ENCODE results near the gene PRCD. TPM values are rescaled to one million over a fixed set of nuclear protein-coding genes. Genes with fewer than 3 reads are reported as not detected.
"Not testable (repeated sequence)": the region's sequence is repeated elsewhere in the genome, so short reads cannot be mapped to it uniquely, and the experiment has no call there.

Gene PRCD
- total RNA-seq, 8 experiments from 2014 or later = 0.97 to 9.9 (median 4.1) TPM

DNA sequence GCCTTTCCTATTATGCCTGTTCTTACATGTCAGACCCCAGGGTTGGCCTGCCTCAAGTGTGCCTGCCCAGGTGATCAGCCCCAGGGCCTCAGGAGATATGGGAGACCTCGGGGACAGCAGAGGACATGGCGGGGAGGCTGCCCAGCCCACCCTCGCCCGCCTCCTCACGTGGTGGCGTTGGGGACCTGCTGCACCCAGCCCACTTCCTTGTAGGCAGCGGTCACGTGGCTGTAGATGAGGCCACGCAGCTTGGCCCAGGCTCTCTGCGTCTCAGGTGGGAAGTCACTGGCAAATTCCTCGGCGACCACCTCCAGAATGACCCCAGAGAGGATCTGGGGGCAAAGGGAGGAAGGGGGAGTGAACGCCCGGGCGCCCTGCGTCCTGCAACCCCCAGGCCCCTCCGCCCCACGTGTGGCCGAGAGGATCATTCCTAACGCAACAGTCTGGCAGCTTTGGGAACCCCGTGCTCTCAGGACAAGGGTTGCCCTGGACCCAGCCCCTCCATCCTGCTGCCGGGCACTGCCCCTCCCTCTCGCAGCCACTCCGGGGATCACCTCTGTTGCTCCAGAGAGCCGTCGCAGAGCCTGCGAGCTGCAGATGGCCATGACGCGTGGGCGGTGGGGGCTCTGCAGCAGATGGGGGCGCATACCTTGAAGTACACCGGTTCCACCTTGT lies 8.9 kb upstream of the PRCD start:
- in situ Hi-C loops (cut with MboI; ENCODE audit: low pct_unique_long_range_greater_than_20kb in 2 of 9, low sequenced_read_pairs in 9 of 9, unreplicated experiment in 9 of 9) = loop anchor here in 2 of 9 experiments (25.0 kb wide), 1 partner anchor 181 kb away; the partner anchor contains the start of gene MXRA7 (in 2 of the 2)
- Histone ChIP-seq H3K4me3 (no peak overlapping the region), H3K27ac (no peak overlapping the region), H3K4me1 (replicated peaks in 1 of 2) (peaks cover 29 to 37% of the 10 kb centered on the region in 2 donors)
- 100% methylated on average over 6 of the region's 32 CpGs; no CpG with 5 or more reads in 9 of the 10 experiments for WGBS, 10 experiments
- no peak for ATAC-seq (replicated peaks in 6 of 8)

DNA sequence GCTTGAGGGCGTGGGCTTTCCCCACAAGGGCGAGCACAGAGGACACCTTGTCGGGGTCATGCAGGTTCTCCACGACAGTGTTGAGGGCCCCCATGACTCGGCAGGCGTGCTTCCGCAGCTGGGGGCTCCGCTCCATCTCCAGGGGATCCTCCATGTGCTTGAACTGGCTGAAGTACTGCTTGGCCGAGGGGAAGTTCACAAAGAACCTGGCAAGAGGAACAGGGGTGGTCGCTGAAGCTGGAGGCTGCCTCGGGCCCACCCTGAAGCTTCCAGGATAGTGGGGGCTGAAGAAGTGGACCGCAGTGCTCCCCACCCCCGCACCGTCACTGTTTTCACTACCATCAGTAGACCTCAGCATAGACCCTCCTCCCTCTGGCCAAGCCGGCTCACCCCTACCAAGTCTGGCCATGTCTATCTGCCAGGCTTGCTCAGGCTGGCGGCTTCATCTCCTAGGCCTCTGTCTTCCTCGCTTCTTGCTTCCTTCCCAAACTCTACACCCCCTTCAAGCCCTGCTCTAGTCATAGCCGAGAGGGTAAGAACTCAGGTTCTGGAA lies 8.3 kb upstream of the PRCD start:
- ATAC-seq (replicated peaks in 6 of 8) = no peak
- in situ Hi-C loops (cut with MboI; ENCODE audit: low pct_unique_long_range_greater_than_20kb in 2 of 9, low sequenced_read_pairs in 9 of 9, unreplicated experiment in 9 of 9) = loop anchor here in 2 of 9 experiments (25.0 kb wide), 1 partner anchor 181 kb away; the partner anchor contains the start of gene MXRA7 (in 2 of the 2)
- WGBS, 10 experiments = 73 to 100% (median 90%) methylated on average over 1 to 6 of the region's 18 CpGs; no CpG with 5 or more reads in 4 of the 10 experiments
- H3K27ac ChIP-seq = no peak overlapping the region
- peaks cover 29 to 37% of the 10 kb centered on the region in 2 donors for H3K4me1 ChIP-seq (replicated peaks in 1 of 2)
- no peak overlapping the region for H3K4me3 ChIP-seq

DNA sequence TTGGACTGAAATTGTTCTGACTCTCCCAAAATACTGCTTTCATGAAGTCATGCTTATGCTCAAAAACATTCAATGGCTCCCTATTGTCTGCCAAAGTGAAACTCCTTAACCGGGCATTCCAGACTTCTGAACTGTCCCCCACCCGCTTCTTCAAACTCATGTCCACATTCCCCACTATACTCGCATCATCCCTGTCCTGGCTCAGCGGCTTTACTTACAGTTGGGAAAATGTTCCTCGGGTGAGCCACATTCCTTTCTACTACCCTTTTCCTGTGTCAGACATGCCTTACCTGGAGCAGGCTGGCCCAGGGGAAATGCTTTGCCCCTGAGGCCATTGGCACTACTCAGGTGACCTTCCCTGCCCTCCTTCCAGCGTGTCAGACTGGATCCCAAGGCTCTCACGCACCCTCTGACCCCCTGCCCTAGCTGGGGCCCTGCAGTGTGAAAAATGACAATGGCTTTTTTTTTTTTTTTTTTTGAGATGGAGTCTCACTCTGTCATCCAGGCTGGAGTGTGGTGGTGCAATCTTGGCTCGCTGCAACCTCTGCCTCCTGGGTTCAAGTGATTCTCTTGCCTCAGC lies 7.7 kb upstream of the PRCD start:
- H3K4me3 ChIP-seq = no peak overlapping the region
- peaks cover 29 to 36% of the 10 kb centered on the region in 2 donors for H3K4me1 ChIP-seq (replicated peaks in 1 of 2)
- ATAC-seq (replicated peaks in 6 of 8) = no peak
- H3K27ac ChIP-seq = no peak overlapping the region
- in situ Hi-C loops (cut with MboI; ENCODE audit: low pct_unique_long_range_greater_than_20kb in 2 of 9, low sequenced_read_pairs in 9 of 9, unreplicated experiment in 9 of 9) = loop anchor here in 2 of 9 experiments (25.0 kb wide), 1 partner anchor 180 kb away; the partner anchor contains the start of gene MXRA7 (in 2 of the 2)
- 84 to 100% (median 92%) methylated on average over 2 to 6 of the region's 8 CpGs; no CpG with 5 or more reads in 3 of the 10 experiments for WGBS, 10 experiments

DNA sequence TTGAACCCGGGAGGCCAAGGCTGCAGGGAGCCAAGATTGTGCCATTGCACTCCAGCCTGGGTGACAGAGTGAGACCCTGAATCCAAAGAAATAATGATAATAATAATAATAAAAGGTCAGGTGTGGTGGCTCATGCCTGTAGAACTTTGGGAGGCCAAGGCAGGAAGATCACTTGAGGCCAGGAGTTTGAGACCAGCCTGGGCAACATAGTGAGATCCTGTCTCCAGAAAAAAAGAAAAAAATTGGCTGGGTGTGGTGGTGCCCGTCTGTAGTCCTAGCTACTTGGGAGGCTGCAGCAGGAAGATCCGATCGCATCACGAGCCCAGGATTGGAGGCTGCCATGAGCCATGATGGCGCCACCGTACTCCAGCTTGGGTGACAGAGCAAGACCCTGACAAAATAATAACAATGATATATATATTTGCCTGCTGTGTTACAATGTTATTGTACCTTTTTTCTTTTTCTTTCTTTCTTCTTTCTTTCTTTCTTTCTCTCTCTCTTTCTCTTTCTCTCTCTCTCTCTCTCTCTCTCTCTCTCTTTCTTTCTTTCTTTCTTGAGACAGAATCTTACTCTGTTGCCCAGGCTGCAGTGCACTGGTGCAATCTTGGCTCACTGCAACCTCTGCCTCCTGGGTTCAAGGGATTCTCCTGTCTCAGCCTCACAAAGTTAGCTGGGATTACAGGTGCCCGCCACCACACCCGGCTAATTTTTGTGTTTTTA lies 6.0 kb upstream of the PRCD start:
- not testable (repeated sequence) for H3K4me3 ChIP-seq; ATAC-seq (replicated peaks in 6 of 8); H3K27ac ChIP-seq
- 79 to 100% (median 94%) methylated on average over 2 to 8 of the region's 9 CpGs for WGBS, 10 experiments
- in situ Hi-C loops (cut with MboI; ENCODE audit: low pct_unique_long_range_greater_than_20kb in 2 of 9, low sequenced_read_pairs in 9 of 9, unreplicated experiment in 9 of 9) = loop anchor here in 2 of 9 experiments (25.0 kb wide), 1 partner anchor 179 kb away; the partner anchor contains the start of gene MXRA7 (in 2 of the 2)
- peaks cover 25 to 37% of the 10 kb centered on the region in 2 donors for H3K4me1 ChIP-seq (replicated peaks in 1 of 2)

DNA sequence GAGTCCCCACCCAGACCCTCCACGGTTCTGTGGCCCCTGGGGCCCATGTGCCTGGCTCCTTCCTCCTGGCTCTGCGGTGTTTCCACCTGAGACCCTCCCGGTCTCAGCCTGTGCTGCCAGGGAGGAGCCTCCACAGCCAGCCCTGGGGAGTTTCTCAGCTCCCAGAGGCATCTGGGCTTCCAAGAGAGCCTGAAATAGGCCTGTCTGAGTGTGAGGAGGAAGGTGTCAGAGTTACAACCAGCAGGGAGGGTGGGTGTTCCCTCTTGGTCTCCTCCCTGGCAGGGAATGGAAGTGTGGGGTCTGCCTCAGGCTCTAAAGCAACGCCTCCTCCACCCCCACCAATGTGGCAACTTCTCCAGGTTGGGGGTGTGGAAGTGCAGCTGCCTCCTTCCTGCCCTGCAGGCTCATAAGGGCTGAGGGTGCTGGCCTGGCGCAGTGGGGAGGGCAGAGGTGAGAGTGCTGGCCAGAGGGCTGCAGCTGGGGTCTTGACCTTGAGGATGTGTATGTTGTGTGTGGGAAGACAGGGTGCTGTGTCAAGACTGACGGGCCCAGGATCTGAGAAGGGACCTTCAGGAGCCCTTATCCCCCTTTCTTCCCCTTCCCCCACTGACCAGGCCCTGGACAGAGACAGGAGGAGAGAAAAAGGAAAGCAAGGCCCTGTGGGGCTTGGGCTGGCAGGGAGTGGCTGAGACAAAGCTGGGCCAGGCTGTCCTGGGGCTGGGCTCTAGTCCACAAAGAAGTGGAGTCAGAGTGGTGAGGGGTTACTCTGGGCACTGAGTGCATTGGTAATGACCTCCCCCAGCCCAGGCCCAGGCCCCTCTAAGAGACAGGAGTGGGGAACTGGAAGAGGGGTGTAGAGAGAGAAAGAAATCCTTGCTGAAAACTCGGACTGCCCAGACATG lies 4.8 kb upstream of the PRCD start:
- Histone ChIP-seq H3K4me1 (replicated peaks in 1 of 2) (peaks cover 16 to 27% of the 10 kb centered on the region in 2 donors), H3K27ac (no peak overlapping the region), H3K4me3 (no peak overlapping the region)
- 60 to 80% (median 63%) methylated on average over 1 to 3 of the region's 7 CpGs; no CpG with 5 or more reads in 6 of the 10 experiments for WGBS, 10 experiments
- in situ Hi-C loops (cut with MboI; ENCODE audit: low pct_unique_long_range_greater_than_20kb in 2 of 9, low sequenced_read_pairs in 9 of 9, unreplicated experiment in 9 of 9) = loop anchor here in 2 of 9 experiments (25.0 kb wide), 1 partner anchor 177 kb away; the partner anchor contains the start of gene MXRA7 (in 2 of the 2)
- ATAC-seq (replicated peaks in 6 of 8) = peak in 2 of 8 experiments; percentile 13 to 38

DNA sequence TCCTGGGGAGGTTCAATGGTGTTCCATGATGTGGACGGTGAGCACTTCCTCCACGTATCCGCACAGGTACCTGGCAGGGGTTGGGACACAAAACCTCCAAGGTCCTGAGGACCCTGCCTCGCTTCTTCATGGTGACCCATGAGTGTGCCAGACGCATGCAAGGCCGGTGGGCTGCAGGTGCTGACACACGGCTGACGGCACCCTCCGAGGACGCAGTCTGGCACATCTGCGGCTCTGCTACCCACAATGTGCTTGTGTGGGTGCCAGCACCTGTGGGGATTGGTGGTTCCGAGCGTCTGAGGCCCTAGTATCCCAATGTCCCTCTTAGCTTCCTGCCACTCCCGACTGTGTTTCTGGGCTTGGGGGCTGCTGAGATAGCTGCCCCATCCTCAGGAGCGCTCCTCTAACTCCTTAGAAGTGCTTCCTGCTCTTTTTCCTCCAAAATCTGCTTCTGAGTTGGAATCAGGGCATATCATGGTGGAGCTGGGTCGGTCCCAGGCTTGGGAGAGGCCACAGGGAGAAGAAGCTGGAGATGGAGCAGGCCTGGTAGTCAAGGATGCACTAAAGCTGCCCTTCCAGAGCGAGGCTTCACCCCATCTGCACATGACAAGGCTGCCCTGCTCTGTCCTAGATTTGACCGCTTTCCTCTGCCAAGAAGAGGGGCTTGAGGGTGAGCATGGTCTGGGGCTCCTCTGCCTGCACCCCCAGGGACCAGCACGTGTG lies 3.9 kb upstream of the PRCD start:
- no peak for ATAC-seq (replicated peaks in 6 of 8)
- in situ Hi-C loops (cut with MboI; ENCODE audit: low pct_unique_long_range_greater_than_20kb in 2 of 9, low sequenced_read_pairs in 9 of 9, unreplicated experiment in 9 of 9) = loop anchor here in 2 of 9 experiments (25.0 kb wide), 1 partner anchor 176 kb away; the partner anchor contains the start of gene MXRA7 (in 2 of the 2)
- no peak overlapping the region for H3K27ac ChIP-seq
- peaks cover 14 to 28% of the 10 kb centered on the region in 2 donors for H3K4me1 ChIP-seq (replicated peaks in 1 of 2)
- WGBS, 10 experiments = 63 to 100% (median 82%) methylated on average over 1 to 7 of the region's 19 CpGs; no CpG with 5 or more reads in 5 of the 10 experiments
- no peak overlapping the region for H3K4me3 ChIP-seq

DNA sequence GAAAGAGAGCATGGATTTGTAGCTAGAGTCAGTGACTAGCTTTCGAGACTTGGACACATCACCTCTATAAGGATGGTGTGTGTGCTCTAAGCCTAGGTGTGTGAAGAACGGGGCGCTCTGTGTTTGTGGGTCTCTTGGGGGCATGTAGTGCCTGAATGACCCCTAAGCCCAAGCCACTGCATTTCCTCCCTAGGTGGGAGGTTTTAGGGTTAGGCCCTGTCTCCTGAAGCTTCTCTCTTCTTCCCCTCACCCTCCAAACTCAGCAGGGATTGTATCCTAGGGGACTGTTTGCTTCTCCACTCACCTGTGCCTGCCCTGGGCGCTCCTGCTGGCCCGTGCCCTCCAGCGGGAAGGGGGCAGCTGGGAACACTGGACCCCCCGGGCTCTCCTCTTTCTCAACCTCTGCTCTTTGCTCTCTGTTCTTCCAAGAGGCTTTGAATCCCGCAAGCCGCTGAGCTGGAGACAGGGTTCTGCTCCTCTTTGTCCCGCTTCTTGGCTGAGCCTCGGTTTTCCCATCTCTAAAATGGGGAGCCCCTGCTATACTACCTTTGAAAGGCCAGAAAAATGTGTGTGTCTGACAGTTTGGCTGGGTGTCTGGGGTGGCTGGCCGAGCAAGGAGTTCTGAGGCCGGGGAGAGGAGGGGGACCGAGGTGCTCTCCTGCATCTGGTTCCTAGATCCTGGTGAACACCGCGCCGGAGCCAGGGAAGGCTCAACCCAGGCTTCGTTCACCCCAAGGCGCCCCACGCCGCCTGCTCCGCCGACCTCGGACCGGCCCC lies 3.1 kb upstream of the PRCD start:
- 45 to 100% (median 89%) methylated on average over 1 to 12 of the region's 25 CpGs; no CpG with 5 or more reads in 2 of the 10 experiments for WGBS, 10 experiments
- in situ Hi-C loops (cut with MboI; ENCODE audit: low pct_unique_long_range_greater_than_20kb in 2 of 9, low sequenced_read_pairs in 9 of 9, unreplicated experiment in 9 of 9) = loop anchor here in 2 of 9 experiments (25.0 kb wide), 1 partner anchor 176 kb away; the partner anchor contains the start of gene MXRA7 (in 2 of the 2)
- Histone ChIP-seq H3K4me3 (peak overlapping the region; percentile 32 to 49 (median 33)), H3K27ac (no peak overlapping the region), H3K4me1 (replicated peaks in 1 of 2) (peaks cover 21 to 32% of the 10 kb centered on the region in 2 donors)
- no peak for ATAC-seq (replicated peaks in 6 of 8)

DNA sequence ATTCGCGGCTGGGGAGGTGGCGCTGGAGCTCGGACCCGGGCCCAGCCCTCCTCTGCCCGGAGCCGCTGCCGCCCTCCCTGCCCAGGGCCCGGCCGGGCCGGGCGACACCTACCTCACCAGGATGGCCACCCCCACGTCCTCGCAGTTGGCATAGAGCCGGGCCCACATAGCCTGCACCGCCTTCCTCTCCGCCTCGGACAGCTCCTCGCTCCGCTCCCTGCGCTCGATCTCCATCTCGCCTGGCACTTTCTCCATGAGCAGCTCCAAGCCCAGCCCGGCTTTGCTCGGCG lies 2.6 kb upstream of the PRCD start:
- Histone ChIP-seq H3K4me1 (replicated peaks in 1 of 2) (peaks cover 21 to 31% of the 10 kb centered on the region in 2 donors), H3K4me3 (peak overlapping the region; percentile 32 to 49 (median 33)), H3K27ac (no peak overlapping the region)
- in situ Hi-C loops (cut with MboI; ENCODE audit: low pct_unique_long_range_greater_than_20kb in 2 of 9, low sequenced_read_pairs in 9 of 9, unreplicated experiment in 9 of 9) = loop anchor here in 2 of 9 experiments (25.0 kb wide), 1 partner anchor 175 kb away; the partner anchor contains the start of gene MXRA7 (in 2 of the 2)
- ATAC-seq (replicated peaks in 6 of 8) = peak in 3 of 8 experiments; percentile 1 to 4 (median 2)
- 2 to 17% methylated on average over 9 of the region's 26 CpGs; no CpG with 5 or more reads in 8 of the 10 experiments for WGBS, 10 experiments

DNA sequence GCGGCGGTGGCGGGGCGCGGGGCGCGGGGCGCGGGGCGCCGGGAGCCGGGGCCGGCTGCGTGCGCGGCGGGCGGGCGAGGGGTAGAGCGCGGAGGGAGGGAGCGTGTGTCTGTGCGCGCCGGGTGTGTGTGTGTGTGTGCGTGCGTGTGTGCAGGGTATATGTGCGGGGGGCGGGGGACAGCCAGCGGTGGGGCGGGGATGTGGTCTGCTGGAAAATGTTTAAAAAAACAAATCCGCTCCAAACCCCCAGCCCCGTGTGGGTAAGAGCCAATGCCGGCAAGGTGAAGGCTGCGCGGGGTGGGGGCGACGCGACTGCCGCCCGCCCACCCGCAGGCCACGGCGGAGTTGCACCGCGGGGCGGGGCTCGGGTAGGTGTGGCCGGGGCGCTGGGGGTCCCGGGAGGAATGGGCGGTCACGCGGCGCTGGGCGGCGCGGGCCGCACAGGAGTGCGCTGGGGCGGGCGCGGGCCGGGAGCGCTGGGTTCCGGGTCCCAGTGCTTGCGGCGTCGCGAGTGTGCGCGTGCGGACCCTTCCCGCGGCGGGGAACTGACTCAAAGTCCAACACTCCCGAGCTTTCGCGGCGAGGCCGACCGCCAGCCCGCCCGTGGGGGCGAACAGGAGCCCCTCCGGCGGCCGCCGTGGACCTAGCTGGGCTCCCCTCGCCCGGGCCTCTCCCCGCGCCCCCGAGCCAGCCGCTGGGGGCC lies 2.1 kb upstream of the PRCD start, which contains the start of gene CYGB:
Gene CYGB (minus strand): TSS at position 132 of the 703 bp plus-strand sequence. CDS start 167 bp downstream, outside the sequence.
- H3K4me1 ChIP-seq (replicated peaks in 1 of 2) = peaks cover 22 to 26% of the 10 kb centered on the region in 2 donors

More for the DNA sequence above, 2.1 kb upstream of the PRCD start, which contains the start of gene CYGB:
- H3K27ac ChIP-seq = no peak within 1 kb of the TSS
- peak; percentile 5 to 71 (median 58) for ATAC-seq (replicated peaks in 6 of 8)
- in situ Hi-C loops (cut with MboI; ENCODE audit: low pct_unique_long_range_greater_than_20kb in 2 of 9, low sequenced_read_pairs in 9 of 9, unreplicated experiment in 9 of 9) = loop anchor here in 2 of 9 experiments (25.0 kb wide), 1 partner anchor 175 kb away; the partner anchor contains the start of gene MXRA7 (in 2 of the 2)
- H3K4me3 ChIP-seq = peak within 1 kb of the TSS; percentile 32 to 49 (median 33)
- WGBS, 10 experiments = no CpG with 5 or more reads among the region's 95 CpGs
